NCI-H146 treated with DMSO at 0.1 percent for 48 hours (cell line): ENCODE results near the gene KRT10.
"Not testable (repeated sequence)": the region's sequence is repeated elsewhere in the genome, so short reads cannot be mapped to it uniquely, and the experiment has no call there.

Source experiments
- DNase-seq: peaks from one replicate; lab custom pipeline; 2025; ENCODE audit not compliant: unreplicated experiment; lab: John Stamatoyannopoulos, UW

Gene KRT10

DNA sequence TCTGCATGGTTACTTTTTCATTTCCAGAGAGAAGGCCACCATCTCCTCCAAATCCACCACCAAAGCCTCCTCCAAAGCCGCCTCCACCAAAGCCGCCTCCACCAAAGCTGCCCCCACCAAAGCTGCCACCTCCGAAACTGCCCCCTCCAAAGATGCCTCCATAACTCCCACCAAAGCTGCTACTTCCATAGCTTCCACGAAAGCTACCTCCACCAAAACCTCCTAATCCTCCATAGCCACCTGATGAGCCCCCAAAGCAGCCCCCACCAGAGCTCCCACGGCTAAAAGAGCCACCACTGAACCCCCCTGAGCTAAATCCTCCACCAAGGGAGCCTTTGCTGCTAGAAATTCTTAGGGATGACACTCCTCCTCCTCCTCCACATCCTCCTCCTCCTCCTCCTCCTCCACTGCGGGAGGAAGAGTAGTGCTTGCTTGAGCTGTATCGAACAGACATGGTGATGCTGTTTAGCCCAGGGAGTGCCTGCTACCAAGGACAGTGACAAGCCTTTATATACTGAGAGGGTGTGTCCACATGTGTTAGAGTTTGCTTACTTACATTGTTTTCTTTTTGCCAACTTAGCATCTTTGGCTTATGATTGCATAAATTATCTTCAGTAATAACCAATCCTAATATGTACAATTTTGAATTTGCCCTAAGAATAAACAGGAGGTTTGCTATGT lies at the start of gene KRT10:
KRT10 (minus strand) TSS at position 483 of the 681 bp plus-strand sequence; CDS start at position 454, 29 bp downstream.
- DNase-seq: no peak

DNA sequence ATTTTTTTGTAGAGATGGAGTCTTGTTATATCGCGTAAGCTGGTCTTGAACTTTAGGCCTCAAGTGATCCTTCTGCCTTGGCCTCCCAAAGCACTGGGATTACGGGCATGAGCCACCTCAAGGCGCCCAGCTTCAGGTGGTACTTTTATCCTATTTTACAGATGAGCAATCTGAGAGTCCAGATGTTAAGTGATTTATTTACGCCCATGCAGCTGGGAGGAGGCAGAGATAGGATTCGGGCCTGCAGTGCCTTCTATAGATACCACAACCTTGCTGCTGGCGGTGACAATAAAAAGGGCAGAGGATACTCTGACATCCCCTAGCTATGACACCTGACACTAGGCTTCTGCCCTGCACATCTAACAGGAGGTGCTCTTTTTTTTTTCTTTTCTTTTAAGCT lies 48.9 kb upstream of the KRT10 start:
- no peak for DNase-seq

DNA sequence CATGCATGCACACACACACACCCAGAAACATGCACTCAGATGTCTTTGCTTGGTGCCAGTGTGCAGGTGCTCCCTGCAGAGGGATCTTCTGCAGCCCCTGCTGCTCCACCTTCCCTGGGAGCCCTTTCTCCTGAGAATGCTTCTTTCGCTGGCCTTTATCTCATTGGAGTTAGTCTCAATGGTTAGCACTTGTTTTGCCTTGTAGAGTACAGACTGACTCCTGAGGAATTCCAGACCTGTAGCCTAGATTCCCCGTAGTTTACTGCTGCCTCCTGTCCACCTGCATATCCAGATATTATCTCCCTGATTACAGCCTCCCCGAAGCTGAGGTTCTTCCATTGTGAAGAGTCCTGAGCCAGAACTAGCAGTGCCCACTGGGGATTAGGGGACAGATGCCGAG lies 47.7 kb upstream of the KRT10 start:
- DNase-seq: no peak

DNA sequence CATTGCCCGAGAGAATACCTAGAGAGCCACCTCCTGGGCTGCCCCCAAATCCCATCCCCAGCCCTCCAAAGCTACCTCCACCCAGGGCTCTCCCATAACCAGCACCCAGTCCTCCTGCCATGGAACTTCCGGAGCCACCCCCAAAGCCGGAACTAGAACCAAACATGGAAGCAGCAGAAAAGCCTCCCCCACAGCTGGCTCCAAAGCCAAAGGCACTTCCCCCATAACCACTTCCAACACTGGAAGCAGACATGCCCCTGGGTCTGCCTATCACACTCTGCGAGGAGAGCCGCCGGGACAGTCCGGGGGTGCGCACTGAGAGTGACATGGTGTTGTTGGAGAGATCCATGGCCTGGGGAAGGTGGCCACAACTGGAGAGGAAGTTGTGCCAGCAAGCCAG lies 44.4 kb upstream of the KRT10 start, which contains the start of gene KRT12:
KRT12 (minus strand) TSS at position 386 of the 400 bp plus-strand sequence; CDS start at position 349, 37 bp downstream.
- no peak for DNase-seq

DNA sequence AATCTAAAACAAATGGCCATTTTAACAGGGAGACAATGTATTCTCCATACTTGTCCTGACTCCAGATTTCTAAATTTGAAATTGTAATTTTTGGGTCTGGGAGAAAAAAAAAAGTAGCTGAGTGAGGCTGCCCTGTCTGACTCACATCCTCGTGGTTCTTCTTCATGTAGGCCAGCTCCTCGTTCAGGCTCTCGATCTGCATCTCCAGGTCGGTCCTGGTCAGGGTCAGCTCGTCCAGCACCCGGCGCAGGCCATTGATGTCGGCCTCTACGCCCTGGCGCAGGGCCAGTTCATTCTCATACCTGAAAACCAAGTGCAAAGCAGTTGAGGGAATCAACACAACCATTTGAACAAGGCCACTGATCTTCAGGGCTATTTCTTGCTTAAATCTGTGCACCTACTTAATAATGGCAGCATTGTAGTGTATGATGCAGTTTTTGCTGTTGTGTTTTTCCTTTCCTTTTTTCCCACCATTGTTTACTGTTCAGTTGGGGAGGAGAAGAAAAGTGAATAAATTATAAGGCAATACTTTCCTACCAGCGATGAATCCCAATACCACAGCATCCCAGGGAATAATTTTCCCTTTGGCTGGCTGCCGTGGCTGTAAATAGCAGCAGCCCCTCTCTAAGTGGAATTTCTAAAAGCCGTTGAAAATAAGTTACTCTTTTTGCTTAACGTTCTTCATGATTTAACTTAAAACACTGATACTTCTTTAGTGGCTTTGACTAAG lies 42.4 kb upstream of the KRT10 start:
- no peak for DNase-seq

DNA sequence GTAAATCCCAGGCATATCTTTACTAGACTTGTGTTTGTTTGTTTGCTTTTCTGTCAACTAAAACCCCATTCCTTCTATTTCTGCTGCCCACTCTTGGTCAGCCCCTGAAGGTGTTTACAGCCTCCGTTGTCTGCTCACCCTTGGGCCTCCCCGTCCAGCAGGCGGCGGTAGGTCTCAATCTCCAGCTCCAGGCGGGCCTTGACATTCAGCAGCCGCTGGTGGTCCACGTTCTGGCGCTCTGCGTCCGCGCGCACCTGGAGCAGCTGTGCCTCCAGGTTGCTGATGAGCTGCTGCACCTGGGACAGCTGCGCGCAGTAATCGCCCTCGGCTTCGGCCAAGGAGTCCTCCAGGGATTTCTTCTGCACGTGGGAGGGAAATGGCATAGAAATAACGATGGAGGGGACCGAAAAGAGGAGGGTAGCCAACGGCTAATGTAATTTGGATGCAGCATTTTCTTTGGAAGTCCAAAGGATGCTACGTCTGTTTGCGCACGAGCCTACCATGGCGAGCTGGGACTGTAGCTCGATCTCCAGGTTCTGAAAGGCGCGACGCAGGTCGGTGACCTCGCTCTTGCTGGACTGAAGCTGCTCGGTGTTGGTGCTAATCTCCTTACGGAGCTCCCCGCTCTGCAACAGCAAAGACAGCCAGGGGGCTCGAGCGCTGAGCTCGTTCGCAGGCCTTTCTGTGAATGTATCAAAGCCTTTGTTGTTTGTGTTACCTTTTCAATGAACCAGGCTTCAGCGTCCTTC lies 40.7 kb upstream of the KRT10 start:
- no peak for DNase-seq

DNA sequence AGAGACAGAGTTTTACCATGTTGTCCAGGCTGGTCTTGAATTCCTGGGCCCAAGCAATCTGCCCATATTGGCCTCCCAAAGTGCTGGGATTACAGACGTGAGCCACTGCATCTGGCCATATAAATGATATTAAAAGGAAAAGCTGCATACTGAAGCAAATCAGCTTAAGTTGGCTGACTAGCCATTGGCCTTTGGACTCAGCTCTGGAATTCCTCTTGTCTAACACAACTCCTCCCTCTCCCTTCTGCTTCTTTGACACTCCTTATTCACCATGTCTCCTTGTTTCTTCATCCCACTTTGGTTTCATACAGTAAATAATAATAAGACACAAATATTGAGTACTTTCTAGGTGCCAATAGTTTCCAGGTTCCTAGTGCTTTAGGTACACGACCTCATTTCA lies 37.1 kb upstream of the KRT10 start:
- no peak for DNase-seq

DNA sequence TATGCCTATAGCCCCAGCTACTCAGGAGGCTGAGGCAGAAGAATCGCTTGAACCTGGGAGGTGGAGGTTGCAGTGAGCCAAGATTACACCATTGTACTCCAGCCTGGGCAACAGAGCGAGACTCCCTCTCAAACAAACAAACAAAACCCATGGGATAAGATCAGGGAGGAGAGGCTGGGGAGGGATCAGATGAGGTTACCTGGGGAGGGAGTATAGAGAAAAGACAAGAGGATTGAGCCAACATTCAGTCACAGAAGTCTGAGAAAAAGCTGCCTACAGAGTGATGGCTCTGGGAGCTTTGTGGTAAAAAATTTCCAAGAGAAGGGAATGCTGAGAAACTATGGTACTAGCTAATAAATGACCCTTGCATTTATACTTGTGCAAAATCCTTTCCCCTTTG lies 36.3 kb upstream of the KRT10 start:
- not testable (repeated sequence) for DNase-seq

DNA sequence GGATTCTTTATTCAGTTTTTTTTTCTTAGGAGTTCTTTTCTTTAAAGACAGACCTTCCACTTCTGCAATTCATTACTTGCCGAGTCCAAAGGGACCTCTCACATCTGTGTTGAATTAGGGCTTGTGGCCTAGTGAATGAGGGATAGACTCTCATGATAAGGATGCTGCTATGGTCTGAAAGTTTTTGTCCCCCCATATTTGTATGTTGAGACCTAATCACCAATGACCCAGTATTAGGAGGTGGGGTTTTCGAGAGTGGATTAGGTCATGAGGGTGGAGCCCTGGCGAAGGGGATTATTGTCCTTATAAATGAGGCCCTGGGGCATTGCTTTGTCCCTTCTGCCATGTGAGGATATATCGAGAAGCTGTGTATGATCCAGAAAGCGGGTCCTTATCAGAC lies 35.1 kb upstream of the KRT10 start:
- no peak for DNase-seq

DNA sequence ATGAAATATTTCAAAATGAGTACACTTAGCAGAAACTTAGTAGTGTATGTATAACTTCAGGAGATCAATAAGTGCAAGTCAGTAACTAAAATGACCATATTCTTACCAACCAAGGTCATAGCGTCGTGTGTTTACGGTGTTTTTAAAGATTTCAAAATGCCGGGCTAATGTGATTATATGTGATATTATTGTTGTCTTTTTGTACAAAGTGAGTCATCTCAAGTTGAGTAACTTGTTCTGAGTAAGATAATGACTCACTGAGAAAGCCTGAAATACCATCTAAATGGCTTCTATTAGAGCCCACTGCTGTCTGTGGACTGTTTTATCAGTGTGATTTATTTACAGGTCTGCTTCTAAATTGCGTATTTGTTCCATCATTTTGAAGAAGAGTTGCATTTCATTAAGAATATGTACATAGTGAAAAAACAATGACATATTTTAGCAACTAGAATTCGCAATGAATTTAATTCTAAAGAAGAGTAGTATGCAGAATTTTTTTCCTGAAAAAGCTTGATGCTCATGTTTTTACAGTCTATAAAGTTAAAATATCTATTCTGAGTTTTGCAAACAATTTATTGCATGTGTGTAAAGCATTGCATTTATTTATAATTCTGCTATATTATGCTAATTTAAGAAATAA lies 31.9 kb upstream of the KRT10 start:
- DNase-seq: no peak

DNA sequence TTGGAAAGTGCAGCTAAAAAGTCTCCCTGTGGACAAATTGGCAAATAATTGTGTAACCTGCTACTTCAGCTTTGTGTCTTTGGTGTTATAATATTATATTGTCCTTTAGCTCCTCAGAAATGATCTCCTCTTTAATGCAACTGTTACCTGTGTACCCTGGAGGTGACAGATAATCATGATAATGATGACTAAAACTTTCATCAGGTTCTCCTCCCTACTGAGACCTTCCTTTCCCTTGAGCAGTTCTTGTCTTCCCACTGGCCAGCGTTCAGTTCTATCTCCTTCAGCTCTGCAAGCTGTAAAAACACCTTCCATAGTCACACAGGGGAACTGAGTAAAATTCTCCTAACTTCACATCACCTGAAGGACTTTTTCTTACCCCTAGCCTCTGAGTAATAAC lies 29.9 kb upstream of the KRT10 start:
- no peak for DNase-seq

DNA sequence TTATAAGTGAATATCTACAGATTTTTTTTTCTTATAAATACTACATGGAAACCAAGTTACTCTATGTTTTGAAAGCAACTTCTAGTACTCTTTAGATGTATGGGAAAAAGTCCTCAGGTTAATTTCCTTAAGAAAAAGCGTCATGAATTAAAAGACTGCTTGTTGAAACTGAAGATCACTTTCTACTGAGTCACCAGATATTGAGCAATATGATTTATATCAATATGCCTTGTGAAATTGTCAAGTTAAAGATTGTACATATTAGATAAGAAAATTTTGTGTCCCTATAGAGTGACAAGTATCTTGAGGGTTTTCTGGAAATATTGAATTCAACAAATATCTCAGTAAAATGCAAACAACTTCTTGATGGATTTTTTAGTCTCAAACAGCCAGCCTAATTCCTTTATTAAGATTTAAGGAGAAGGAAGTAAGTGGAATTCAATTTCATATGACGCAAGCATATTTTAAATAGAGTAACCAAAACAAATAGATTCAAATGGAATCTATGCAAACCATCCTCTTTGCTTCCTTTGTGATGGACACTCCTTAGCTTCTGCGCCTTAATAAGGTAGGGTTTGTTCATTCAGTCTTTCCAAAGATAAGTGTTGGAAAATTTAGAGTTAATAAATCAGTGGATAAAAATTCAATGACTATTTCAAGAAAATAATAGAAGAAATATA lies 28.0 kb upstream of the KRT10 start:
- no peak for DNase-seq

DNA sequence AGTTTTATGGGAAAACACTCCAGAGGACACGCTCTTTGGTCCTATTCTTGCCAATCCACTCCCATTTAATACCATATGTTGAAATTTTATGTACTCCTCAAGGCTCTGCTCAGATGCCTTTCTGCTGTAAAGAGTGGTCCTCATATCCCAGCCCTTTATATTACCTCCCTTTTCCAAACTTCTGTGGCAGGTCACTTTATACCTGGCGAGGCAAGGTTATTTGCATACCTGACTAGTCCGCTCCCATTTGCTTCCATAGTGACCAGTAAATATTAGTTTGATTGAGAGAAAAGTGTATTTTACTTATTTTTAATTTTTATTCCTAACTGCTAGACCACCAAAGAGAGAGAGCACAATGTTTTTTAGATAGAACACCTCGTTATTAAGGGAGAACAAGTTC lies 27.3 kb upstream of the KRT10 start:
- no peak for DNase-seq

DNA sequence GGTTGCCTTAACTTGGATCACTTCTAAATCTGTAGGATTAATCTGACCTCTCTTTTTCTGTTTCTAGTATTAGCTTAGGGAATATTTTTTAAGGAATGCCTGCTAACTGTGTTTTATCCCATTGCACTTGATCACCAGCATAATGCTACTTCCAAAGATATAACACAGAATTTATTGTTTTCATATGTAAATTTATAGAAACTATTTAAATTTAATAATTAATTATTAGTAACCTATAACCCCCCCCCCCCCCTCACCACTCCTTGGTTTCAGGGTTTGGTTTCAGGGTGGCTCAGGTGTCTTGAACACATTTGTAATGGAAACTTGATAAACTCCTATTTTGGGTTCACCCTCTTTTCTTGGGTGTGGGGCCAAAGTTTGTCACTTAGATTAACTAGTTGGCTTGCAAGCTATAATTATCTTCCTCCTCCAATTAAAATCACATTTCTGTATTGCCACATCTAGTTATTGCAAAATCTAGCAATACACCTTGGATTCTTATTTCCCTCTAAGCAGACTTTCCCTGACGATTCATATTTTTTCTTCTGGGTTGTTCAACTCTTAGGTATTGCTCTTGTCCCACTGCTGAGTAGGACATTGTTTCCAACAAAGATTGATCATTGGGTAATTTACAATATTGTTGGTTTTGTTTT lies 26.3 kb upstream of the KRT10 start:
- DNase-seq: no peak

DNA sequence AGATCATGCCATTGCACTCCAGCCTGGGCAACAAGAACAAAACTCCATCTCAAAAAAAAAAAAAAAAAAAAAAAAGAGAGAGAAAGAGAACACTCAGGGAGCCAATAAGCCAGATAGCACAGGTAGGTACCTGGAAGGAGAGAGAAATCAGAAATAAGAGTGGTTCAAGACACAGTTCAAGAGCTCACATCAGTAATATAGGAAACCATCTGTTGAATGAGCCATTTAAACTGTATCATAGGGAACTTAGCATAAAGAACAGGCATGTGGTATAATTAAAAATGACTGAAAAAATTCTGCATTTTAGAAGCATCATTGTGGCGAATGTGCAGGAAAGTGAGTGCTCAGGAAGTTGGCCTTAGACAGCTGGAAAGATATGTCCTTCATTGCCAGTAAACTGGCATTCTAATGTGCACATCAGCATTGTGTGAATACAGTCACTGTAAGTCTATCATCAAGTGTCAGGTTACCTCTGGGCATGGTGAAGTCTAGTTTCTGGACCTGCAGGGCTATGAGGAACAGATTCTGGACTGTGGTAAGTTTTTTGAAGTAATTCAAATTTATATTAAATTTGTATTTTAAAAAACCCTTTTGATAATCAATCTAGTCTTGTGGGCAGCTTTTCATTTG lies 24.2 kb upstream of the KRT10 start:
- DNase-seq: no peak

DNA sequence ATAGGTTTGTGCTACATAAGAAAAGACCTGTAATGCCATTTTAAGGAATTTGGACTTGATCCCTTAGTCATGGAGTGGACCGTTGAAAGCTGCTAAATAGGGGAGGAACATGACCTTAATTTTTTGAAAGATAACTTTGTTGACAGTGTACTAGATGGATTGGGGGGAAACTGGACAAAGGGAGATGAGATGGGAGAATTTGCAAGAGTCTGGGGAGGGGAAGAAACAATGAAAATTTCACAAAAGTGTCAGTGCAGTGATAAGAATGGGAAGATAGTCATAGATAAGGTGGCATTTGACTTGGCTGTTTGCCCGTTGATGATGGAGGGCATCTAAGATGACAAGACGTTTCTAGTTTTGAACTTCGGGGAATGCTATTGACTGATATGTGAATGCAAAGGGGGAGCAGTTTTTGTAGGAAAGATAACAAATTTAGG lies 22.3 kb upstream of the KRT10 start:
- no peak for DNase-seq

DNA sequence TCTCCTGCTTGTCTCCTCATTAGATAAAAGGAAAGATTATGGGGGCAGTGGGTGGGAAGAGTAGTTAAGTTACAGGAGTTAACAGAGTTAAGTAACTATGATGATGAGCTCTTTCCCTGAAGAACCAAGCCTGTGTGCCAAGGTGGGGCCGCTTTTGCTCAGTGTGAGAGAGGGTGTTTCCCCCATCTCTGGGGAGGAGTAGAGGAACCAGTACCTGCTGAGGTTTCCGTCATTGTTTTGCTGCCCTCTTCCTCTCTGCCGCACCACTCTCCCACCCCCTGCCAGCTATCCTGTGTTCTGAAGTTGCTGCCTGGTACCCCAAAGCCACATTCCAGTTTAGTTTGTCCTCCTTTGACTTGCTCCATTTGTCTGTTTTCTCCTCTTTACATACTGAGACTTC lies 20.8 kb upstream of the KRT10 start:
- no peak for DNase-seq

DNA sequence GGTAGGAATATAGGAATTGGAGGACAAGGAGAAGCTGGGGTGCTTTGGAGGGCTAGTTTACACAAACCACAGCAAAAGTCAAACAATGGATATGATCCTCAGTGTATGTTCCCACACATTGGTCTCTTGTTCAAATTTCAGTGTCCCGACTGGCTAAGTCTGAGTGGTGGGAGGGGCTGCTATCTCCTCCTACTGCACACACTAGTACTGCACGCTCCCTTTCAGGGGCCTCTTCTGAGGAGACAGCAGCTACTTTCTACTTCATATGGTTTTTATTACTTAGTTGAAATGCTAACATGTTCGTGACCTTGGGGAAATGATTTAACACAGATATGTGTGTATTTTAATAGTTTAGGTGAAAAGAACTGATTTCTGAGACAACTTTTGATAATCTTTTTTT lies 18.8 kb upstream of the KRT10 start:
- no peak for DNase-seq

DNA sequence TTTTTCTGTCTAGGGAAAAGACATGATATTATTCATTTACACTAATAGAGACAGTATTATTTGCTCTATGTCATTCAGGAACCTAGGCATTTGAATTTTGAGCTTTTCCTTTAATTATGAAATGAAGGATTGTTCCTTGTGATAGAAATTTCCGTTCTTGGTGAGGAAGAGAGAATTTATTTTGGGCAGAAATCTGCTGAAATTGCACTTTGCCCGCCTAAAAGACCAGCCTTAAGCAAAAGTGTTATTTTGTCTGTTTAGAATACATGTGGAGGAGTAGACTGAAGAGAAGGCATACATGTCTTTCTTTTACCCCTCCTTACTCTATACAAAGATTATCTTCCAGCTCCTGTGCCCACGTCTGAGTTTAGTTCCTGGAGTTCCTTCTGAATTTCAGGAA lies 16.8 kb upstream of the KRT10 start:
- DNase-seq: no peak

DNA sequence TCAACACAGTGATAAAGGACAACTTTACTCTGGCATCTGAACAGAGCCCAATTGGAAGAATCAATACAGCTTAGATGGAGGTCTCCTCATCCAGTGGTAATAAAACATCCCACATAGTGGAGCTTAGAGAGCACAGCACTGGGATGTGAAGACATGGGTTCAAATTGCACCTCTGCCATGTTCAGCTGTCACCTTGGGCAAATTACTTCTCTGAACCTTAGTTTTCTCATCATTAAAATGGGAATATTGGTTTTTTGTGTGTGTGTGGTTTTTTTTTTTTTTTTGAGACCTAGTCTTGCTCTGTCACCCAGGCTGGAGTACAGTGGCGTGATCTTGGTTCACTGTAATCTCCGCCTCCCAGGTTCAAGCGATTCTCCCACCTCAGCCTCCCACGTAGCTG lies 13.6 kb upstream of the KRT10 start:
- DNase-seq: no peak
